ENCODE data around the gene REV3L.
A peak's percentile ranks its signal among the peaks of the same experiment; 100 is the strongest.

The REV3L gene

DNA sequence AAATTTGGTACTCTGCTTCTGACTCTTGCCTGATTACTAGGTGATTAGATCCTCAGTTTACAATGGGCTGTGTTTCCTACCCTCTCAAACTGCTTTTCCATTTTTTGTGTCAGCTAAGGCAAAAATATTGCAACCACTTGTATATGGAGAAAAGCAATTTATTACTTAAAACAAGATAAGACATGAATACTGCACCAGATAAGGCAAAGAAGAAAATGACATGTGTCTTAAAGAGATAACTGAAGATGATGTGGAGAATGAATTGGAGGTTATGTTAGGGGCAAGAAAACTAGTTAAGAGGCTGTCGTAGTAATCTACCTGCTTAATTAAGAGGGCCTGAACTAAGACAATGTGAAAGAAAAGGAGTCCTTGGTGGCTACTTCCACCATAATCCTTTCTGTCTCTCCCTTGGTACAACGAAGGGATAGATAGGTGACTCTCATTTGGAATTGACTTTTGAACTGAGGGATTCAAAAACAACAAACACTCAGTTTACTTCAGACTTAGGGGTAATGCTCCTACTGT lies 16.3 kb upstream of the REV3L start:
- TF ChIP-seq, protein P1, sequence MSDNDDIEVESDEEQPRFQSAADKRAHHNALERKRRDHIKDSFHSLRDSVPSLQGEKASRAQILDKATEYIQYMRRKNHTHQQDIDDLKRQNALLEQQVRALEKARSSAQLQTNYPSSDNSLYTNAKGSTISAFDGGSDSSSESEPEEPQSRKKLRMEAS (IDR thresholded peaks at IDR 0.05; ENCODE audit: low read depth, low read length): no peak
- TF ChIP-seq MYC (IDR thresholded peaks at IDR 0.05; ENCODE audit: low read depth, low read length) (no peak), POLR2A (IDR thresholded peaks at IDR 0.05; ENCODE audit: extremely low read depth, insufficient read length) (no peak)
- TF ChIP-seq, protein P2, sequence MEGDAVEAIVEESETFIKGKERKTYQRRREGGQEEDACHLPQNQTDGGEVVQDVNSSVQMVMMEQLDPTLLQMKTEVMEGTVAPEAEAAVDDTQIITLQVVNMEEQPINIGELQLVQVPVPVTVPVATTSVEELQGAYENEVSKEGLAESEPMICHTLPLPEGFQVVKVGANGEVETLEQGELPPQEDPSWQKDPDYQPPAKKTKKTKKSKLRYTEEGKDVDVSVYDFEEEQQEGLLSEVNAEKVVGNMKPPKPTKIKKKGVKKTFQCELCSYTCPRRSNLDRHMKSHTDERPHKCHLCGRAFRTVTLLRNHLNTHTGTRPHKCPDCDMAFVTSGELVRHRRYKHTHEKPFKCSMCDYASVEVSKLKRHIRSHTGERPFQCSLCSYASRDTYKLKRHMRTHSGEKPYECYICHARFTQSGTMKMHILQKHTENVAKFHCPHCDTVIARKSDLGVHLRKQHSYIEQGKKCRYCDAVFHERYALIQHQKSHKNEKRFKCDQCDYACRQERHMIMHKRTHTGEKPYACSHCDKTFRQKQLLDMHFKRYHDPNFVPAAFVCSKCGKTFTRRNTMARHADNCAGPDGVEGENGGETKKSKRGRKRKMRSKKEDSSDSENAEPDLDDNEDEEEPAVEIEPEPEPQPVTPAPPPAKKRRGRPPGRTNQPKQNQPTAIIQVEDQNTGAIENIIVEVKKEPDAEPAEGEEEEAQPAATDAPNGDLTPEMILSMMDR (IDR thresholded peaks at IDR 0.05; ENCODE audit: low read depth, low read length): no peak
- H3K4me3 ChIP-seq (ENCODE audit: low read depth, low read length): no peak overlapping the region
- DNase-seq (ENCODE audit: low read depth): no peak

DNA sequence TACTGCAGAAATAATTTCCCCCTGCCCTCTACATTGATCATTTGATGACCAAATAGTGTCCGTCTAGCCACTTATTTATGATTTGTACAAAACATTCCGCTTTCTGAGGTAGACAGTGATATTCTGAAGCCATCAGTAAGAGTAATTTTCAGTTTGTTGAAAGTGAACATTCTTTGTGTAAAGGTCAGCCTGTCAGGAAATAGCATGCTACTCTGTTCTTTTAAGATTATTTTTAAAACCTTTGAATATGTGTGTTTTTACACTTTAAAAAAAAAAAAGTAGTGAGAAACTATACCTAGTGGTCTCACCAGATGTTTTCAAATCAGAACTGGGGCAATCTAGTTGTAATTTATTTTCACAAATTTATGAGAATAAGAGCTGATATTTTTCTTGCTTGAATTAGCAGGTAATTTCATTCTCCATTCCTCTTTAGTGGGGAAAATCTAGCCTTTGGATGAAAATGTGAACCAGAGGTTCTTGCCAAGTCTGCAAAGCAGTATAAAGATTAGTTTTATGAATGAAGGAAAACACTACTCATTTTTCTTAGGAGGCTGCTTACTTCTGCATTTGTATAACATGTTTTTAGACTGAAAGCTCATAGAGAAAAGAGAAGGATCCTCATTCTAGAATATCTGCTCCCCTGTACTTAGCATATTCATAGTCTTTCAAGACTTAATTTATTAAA lies 12.1 kb upstream of the REV3L start:
- TF ChIP-seq POLR2A (IDR thresholded peaks at IDR 0.05; ENCODE audit: extremely low read depth, insufficient read length) (no peak), MYC (IDR thresholded peaks at IDR 0.05; ENCODE audit: low read depth, low read length) (no peak)
- TF ChIP-seq, protein P2 (IDR thresholded peaks at IDR 0.05; ENCODE audit: low read depth, low read length): no peak
- TF ChIP-seq, protein P1 (IDR thresholded peaks at IDR 0.05; ENCODE audit: low read depth, low read length): no peak
- no peak overlapping the region for H3K4me3 ChIP-seq (ENCODE audit: low read depth, low read length)
- DNase-seq (ENCODE audit: low read depth): no peak

DNA sequence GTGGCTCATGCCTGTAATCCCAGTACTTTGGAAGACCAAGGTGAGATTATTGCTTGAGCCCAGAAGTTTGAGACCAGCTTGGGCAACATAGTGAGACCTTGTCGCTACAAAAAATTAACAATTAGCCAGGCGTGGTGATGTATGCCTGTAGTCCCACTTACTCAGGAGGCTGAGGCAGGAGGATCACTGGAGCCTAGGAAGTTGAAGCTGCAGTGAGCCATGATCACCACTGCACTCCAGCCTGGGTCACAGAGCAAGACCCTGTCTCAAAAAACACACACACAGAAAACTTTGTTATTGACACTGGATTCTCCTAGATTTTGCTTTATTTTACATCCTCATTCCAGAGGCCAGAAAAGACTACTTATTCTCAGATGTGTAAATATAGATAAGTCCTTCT lies 9.5 kb upstream of the REV3L start:
- no peak overlapping the region for H3K4me3 ChIP-seq (ENCODE audit: low read depth, low read length)
- TF ChIP-seq POLR2A (IDR thresholded peaks at IDR 0.05; ENCODE audit: extremely low read depth, insufficient read length) (no peak), MYC (IDR thresholded peaks at IDR 0.05; ENCODE audit: low read depth, low read length) (no peak)
- TF ChIP-seq, protein P2 (IDR thresholded peaks at IDR 0.05; ENCODE audit: low read depth, low read length): no peak
- TF ChIP-seq, protein P1 (IDR thresholded peaks at IDR 0.05; ENCODE audit: low read depth, low read length): no peak
- no peak for DNase-seq (ENCODE audit: low read depth)

DNA sequence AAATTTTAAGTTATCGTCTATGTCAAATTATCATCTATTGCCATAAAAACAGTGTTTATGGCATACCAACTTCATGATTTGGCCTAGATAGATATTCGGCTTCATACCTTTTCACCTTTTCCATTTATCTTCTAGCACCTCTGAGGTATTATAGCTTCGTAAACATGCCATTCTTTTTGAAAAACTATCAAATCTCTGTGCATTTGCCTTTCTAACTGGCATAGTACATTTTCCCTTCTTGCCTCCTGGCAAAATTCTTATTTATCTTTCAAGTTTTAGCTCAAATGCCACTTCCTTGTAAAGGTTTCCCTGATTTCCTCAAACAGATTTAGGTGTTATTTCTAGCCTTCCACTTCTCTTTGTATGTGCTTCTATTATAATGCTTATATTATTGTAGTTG lies 7.0 kb upstream of the REV3L start:
- no peak overlapping the region for H3K4me3 ChIP-seq (ENCODE audit: low read depth, low read length)
- TF ChIP-seq, protein P1 (IDR thresholded peaks at IDR 0.05; ENCODE audit: low read depth, low read length): no peak
- DNase-seq (ENCODE audit: low read depth): no peak

DNA sequence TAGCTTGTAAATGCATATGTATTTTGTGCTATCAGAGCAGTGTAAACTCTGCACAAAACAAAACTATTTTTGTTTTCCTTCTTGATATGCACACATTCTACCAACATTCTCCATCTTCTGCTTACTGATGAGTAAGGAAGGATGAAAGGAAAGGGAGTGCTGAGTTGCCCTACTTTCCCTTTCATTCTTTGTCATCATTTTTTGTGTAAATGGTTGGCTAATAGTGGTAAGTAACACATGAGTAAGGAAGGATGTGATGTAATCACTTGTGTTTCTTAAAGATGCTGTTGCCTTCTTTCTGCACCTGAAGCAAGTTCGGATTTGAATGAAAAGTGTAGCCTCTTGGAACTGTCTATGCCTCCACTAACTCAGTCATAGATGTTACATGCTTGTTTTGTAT lies 4.6 kb upstream of the REV3L start:
- TF ChIP-seq POLR2A (IDR thresholded peaks at IDR 0.05; ENCODE audit: extremely low read depth, insufficient read length) (no peak), MYC (IDR thresholded peaks at IDR 0.05; ENCODE audit: low read depth, low read length) (no peak)
- TF ChIP-seq, protein P2 (IDR thresholded peaks at IDR 0.05; ENCODE audit: low read depth, low read length): no peak
- TF ChIP-seq, protein P1 (IDR thresholded peaks at IDR 0.05; ENCODE audit: low read depth, low read length): no peak
- no peak overlapping the region for H3K4me3 ChIP-seq (ENCODE audit: low read depth, low read length)
- DNase-seq (ENCODE audit: low read depth): peak; percentile 71

DNA sequence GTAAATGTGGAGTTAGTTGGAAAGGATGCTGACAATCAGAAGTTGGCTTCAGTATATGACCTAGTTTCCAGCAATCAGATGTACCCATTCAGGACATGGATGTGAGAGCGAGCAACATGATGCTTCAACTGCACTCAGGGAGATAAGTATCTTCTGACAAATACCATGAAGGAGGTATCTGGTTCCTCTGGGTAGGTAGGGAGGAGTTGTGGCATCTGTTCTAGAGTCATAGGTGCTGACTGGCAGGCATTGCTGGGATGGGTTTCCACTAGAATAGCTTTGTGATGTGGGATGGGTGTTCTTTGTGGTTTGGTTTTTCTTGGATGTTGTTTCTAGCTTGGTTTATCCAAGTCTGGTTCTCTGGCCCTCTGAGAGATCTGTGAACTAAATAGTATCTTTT lies 3.9 kb upstream of the REV3L start:
- TF ChIP-seq, protein P1 (IDR thresholded peaks at IDR 0.05; ENCODE audit: low read depth, low read length): no peak
- TF ChIP-seq, protein P2 (IDR thresholded peaks at IDR 0.05; ENCODE audit: low read depth, low read length): no peak
- no peak for TF ChIP-seq POLR2A (IDR thresholded peaks at IDR 0.05; ENCODE audit: extremely low read depth, insufficient read length)
- H3K4me3 ChIP-seq (ENCODE audit: low read depth, low read length): no peak overlapping the region

More for the DNA sequence above, 3.9 kb upstream of the REV3L start:
- DNase-seq (ENCODE audit: low read depth): no peak
